Coronary artery (tissue), 2 donors: ENCODE data around the gene P2RY1.
"Not testable (repeated sequence)": the region's sequence is repeated elsewhere in the genome, so short reads cannot be mapped to it uniquely, and the experiment has no call there.

Source experiments
- DNase-seq: peaks from one replicate; pipeline ENCODE4 v3.0.0-alpha.2; 2017; ENCODE audit warnings: low spot score
- H3K27ac ChIP-seq, 2 donors: fragments of 200-600 bp; sonication (generic); one replicate each; pipeline ENCODE4 v1.5.1; 2016 to 2019
- H3K4me3 ChIP-seq: fragments of 200-600 bp; sonication (generic); 2 replicates; pipeline ENCODE4 v1.5.1; 2016; ENCODE audit warnings: mild to moderate bottlenecking, moderate library complexity
- CTCF ChIP-seq: fragments of 200-600 bp; sonication (generic); IDR thresholded peaks from one replicate; pipeline ENCODE4 v1.5.1; 2019; ENCODE audit warnings: antibody characterized with exemption

The P2RY1 gene

GRCh38 chr3:152857082-152857481 is 22.2 kb downstream of the P2RY1 start:
- Histone ChIP-seq H3K27ac (no peak overlapping the region), H3K4me3 (no peak overlapping the region)
- DNase-seq, result no peak
- no peak for TF ChIP-seq CTCF

GRCh38 chr3:152858170-152858800 is 23.4 kb downstream of the P2RY1 start:
- peak overlapping the region in 1 of 2 donors; percentile 17 for H3K27ac ChIP-seq
- no peak for TF ChIP-seq CTCF
- no peak overlapping the region for H3K4me3 ChIP-seq
- DNase-seq, result no peak

- no peak for TF ChIP-seq CTCF
- no peak for DNase-seq
- no peak overlapping the region for H3K4me3 ChIP-seq
- H3K27ac ChIP-seq, result no peak overlapping the region
These were observed 25.8 kb downstream of the P2RY1 start for GRCh38 chr3:152860736-152861135.

- no peak for TF ChIP-seq CTCF
These were observed 30.8 kb downstream of the P2RY1 start for GRCh38 chr3:152865668-152866245.

GRCh38 chr3:152870027-152870426 is 35.1 kb downstream of the P2RY1 start:
- no peak for TF ChIP-seq CTCF
- H3K27ac ChIP-seq, result no peak overlapping the region

More at GRCh38 chr3:152865668-152866245, 30.8 kb downstream of the P2RY1 start:
- Histone ChIP-seq H3K27ac (no peak overlapping the region), H3K4me3 (no peak overlapping the region)
- DNase-seq, result no peak

GRCh38 chr3:152873314-152873713 is 38.4 kb downstream of the P2RY1 start:
- H3K4me3 ChIP-seq, result not testable (repeated sequence)

More at GRCh38 chr3:152870027-152870426, 35.1 kb downstream of the P2RY1 start:
- H3K4me3 ChIP-seq, result no peak overlapping the region
- DNase-seq, result no peak

GRCh38 chr3:152874896-152875749 is 40.2 kb downstream of the P2RY1 start:
- no peak for TF ChIP-seq CTCF
- H3K27ac ChIP-seq, result no peak overlapping the region
- no peak overlapping the region for H3K4me3 ChIP-seq
- no peak for DNase-seq

More at GRCh38 chr3:152873314-152873713, 38.4 kb downstream of the P2RY1 start:
- not testable (repeated sequence) for DNase-seq, H3K27ac ChIP-seq
